HG02970 (cell line): Measurements from ENCODE around the gene AIP.
"Not testable (repeated sequence)": the region's sequence is repeated elsewhere in the genome, so short reads cannot be mapped to it uniquely, and the experiment has no call there.

Experiments
- ATAC-seq: cut with Tn5 transposase; IDR thresholded peaks from one replicate; pipeline ENCODE4 v1.9.1; 2021; ENCODE audit warnings: mild to moderate bottlenecking, moderate library complexity, moderate number of reproducible peaks; ENCODE audit not compliant: unreplicated experiment, low FRiP score

Gene AIP

DNA sequence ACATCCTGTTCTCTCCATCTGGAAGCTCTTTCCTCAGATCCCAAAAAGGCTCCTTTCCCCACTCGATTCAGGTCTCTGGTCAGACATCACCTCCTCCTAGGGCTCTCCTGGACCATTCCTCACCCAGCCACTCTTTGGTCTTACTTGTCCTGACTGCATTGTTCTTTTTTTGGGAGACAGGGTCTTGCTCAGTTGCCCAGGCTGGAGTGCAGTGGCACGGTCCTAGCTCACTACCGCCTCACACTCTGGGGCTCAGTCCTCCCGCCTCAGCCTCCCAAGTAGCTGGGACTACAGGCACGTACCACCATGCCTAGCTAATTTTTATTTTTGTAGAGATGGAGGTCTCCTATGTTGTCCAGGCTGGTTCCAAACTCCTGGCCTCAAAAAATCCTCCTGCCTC lies 37.3 kb upstream of the AIP start:
- no peak for ATAC-seq

DNA sequence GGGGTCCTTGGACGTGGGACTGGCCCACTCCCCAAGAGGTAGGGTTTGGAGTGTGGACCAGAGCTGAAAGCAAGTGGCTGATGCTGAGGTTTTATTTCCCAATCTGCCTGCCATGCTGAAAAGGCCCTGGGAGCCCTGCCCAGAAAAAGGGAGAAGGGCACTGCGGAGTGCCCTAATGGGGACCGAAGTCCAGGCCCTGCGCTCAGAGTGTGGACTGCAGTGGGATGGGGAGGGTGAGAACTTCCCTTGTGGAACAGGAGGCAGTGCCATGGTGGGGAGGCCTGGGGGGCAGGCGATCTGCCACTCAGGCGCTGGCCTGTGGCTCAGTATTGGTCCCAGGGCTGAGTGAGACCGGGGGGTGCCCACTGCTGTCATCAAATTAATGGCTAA lies 34.6 kb upstream of the AIP start:
- ATAC-seq = no peak

DNA sequence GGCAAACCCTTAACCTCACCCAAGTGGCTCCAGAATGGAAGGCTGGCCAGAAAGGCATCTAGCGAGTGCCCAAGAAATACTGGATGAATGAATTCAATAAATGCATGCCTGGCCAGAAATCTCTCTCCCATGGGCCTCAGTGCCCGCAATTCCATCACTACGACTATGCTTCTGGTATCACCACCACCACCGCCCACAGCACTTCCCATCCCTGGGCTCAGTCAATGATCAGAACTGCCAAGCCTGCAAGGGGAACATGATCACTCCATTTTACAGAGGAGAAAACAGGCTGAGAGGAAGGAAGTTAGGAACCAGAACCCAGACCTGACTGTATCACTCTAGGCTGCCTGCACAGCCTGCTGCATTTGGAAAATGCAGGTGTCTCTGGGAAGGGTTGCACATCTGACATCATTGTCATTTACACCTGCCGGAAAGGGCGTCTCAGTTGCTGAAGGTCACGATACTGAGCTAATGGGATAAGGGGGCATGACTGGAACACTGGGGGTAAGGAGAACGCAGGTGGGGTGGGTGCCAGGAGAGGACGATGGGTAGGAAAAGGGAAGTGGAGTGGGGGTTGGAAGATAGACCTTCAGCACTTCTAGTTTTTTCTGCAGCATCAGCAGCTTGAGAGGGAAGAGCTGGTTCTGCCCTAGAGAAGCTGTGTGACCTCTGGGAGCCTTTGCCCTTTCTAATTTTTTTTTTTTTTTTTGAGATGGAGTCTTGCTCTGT lies 33.5 kb upstream of the AIP start:
- ATAC-seq = no peak

DNA sequence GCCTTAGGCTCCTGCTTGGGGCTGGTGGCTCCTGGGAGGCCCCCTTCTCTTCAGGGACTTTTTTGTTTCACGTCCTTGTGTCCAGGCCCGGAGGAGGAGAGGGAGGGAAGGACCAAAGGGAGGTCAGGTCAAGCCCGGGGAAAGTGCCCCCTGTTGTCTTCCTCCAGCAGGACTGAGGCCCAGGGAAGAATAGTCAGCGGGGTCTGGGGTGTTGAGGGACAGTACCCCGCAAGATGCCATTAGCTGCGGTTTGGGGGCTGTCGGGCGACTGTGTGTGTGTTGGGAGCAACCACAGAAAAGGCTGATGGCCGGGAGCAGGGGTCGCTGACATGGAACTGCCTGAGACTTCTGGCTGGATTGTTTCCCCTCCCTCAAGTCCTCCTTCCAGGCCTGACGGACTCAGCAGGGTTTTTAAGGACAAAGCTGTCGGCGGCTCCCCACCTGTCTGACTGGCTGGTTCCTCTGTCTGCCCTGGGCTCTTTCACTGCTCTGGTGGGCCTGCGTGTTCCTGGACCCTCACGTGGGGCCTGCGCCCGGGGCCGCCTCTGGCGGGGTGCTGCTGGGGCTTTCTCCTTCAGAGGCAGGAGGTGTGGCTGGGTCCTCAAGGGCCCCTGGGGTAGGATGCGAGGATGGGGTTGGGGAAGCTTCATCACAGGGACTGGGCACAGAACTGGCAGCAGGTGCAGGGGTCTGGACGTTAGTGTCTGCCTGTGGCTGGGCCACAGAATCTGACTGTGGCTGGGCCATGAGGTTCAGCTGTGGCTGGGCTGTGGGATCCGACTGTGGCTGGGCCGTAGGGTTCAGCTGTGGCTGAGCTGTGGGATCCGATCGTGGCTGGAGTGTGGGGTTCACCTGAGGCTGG lies 31.8 kb upstream of the AIP start:
- ATAC-seq = no peak

DNA sequence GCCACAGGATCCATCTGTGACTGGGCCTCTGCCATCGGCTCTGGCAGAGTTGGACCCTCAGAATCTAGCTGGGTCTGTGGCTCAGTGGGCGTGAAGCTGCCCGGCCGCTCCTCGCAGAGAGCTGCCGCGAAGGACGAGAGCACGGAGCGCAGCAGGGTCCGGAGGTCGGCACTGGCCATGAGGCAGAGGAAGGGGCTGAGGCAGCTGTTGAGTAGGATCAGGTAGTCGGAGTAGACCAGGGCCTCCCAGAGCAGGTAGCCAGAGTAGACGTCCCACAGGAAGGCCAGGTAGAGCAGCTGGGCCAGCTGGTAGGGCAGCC lies 31.2 kb upstream of the AIP start:
- ATAC-seq = no peak

DNA sequence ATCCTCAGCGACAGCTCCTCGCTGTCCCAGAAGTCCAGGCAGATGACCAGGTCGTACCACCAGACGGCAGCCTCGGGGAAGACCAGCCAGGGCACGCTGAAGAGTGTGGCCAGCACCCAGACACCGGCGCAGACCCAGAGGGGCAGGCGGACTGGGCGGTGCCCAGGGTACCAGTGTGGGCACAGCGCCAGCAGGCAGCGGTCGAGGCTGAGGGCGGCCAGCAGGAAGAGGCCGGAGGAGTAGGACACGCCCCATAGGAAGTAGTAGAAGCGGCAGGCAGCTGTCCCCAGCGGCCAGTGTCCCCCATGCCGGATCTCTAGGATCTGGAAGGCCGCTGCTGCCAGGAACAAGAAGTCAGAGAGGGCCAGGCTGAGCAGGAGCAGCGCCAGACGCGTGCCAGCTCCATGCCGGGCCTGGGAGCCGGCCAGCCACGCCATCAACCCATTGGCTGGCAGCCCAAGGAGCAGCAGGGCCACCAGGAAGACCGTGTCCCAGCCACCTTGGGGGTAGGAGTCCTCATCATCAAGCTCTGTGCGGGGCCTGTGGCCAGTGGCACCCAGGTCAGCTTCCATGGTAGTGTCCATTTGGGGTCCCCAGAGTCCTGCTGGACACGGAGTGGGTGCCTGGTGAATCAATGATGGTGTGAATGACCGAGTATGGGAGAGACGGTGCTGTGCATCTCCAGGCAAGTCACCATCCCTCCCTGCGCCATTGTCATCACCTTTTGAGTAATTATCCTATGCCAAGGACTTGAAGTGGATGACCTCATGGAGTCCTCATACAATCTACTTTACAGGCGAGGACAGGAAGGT lies 30.5 kb upstream of the AIP start, which contains the start of gene GPR152:
Gene GPR152 (minus strand): TSS at position 589 of the 812 bp plus-strand sequence. CDS start 5 bp downstream, at position 584.
- ATAC-seq = no peak

DNA sequence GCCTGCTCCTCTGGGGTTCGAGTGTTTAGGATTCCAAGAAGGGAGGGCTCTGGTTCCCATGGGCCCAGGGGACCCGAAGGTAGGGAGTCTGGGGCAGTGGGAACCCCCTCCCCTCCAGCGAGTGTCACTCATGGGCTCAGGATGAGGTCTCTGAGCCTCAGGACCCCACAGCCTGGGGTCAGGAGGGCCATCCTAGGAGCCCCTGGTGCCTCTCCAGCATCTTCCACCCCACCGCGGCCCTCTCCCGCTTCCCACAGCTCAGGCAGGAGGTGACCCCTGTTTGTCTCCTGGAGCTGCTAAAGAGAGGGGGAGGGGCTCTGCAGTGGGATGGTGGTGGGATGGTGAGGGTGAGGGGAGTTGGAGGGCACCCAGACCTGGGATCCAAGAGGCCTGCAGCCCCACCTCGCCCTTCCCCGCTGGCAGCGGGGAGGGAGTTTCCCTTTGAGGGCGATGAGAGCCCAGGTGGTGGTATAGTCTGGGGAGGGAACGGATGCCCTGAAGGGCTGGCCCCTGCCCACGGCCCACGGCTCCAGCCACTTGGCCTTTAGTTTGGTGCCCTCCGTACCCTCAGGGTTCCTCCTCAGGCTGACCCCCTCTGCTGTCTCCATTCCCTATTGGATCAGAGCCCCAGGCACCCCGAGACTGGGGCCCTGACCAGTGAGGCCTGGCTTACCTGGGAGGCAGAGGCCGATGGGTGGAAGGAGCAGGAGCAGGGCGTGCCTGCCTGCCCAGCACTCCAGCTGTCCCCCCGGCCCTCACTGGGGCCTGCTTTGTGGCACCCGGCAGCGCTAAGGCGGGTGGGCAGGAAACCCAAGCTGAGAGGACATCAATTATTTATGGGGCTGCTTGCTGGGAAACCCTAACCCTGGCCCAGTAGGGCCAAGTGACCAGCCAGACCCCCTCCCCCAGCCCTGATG lies 28.8 kb upstream of the AIP start:
- no peak for ATAC-seq

DNA sequence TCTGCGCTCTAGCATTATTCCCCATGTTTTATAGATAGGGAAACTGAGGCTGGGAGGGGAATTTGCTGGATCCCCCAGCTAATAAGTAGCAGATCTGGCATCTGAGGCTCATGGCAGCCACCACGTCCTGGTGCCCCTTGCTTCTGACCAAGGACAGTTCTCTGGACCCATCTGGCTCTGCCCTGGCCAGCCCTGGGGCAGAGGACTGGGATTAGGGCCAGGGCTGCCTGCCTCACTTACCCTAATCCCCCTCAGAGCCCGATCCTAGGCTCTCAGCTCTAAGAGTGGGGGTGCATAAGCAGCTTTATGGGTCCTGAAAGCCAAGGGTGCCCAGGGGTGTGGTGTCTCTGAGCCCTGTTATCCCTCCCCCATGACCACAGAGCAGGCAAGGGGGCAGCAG lies 27.8 kb upstream of the AIP start, which contains the start of gene CABP4:
Gene CABP4 (plus strand): TSS at position 301 of the 400 bp plus-strand sequence. CDS start 70 bp downstream, at position 371.
- ATAC-seq = no peak

DNA sequence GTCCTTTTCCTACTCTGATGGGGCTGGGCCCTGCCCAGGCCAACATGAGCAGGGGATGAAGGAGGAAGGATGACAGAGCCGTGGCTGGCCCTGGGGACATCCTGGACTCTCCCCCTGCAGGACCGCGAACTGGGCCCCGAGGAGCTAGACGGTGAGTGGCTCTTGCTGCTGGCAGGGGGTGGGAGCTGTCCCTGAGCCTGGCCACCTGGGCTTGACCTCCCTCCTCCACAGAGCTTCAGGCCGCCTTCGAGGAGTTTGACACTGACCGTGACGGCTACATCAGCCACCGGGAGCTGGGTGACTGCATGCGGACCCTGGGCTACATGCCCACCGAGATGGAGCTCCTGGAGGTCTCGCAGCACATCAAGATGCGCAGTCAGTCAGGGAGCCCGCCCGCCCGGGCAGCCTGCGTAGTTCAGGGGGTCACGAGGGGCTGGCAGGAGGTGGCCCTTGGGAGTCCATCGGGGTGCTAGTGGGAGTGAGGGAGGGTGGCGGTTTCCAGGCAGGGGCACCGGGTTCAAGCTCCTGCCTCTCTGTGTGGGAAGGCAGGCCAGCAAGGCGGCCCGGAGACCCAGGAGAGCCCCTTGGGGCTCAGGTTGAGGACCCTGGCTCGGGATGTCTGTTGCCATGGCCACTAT lies 26.6 kb upstream of the AIP start:
- ATAC-seq = no peak

DNA sequence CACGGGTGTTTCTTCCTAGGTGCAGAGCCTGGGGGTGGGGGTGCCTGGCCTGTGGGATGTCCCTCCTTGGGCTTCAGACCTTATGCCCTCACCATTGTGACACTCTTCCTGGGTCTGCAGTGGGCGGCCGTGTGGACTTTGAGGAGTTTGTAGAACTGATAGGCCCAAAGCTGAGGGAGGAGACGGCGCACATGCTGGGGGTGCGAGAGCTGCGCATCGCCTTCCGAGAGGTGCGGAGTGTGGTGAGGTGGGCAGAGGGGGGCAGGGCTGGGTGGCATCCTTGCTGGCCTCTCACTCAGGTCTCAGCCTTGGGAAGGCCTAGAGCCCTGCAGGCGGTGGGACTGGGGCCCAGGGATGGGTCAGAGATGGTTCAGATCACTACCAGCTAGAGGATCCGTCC lies 25.4 kb upstream of the AIP start:
- no peak for ATAC-seq

DNA sequence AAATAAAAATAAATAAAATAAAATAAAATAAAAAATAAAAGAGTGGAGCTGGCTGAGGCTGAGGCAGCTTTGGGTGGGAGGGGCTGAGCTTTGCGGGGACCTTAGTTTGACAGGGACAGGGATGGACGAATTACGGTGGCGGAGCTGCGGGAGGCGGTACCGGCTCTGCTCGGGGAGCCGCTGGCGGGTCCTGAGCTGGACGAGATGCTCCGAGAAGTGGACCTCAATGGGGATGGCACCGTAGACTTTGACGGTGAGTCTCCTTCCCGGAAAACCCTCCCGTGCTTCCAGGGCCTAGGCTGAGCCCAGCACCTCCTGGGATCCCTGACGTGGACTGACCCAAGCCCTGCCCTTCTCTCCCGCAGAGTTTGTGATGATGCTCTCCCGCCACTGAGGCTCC lies 24.6 kb upstream of the AIP start:
- ATAC-seq = no peak

DNA sequence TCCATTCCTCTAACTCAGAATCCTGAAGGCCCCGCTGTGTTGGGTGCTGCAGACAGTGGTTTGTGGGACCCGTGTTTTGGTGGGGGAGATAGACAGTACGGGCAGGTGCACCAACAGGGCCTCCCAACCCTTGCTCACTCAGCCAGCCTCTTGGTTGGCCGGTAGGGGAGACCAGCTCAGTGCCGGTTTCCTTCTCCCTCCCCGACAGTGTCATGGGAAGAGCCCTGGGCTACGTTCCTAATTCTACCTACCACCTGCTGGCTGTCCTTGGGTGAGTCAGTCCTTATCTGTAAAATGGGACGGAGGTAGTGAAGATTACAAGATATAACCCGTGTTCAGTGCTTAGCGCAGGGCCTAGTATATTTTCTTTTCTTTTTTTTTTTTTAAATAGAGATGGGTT lies 19.6 kb upstream of the AIP start:
- ATAC-seq = no peak

DNA sequence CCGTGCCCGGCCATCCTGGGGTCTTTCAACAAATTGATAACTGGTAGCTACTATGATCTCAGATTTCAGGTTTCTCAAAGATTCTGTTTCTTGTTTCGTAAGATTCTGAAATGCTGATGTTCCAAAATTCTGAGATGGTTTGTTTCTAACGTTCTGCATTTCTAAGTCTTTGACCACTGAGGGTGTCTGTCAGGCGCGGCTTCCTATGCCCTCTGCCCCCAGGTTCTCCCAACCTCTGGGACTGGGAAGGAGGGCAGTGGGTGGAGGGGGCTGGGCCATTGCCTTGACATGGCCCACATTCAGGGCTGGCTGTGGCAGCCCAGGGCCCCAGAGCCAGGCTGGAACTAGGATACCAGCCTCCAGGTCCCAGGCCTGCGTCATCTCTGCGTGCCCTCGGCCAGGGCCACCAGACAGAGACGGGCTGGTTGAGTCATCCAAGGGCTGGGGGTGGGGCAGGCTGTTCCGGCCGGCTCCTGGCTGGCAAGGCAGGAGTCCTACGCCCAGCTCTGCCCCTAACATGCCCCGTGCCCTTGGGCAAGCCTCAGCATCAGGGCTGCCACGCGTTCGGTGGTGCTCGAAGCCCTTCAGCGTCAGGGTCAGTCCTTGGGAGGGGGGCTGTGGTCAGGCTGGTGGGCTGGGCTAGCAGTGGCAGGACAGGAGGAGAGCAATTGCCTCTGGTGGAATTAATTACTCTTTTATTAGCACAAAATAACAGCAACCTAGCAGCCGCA lies 19.0 kb upstream of the AIP start:
- no peak for ATAC-seq

DNA sequence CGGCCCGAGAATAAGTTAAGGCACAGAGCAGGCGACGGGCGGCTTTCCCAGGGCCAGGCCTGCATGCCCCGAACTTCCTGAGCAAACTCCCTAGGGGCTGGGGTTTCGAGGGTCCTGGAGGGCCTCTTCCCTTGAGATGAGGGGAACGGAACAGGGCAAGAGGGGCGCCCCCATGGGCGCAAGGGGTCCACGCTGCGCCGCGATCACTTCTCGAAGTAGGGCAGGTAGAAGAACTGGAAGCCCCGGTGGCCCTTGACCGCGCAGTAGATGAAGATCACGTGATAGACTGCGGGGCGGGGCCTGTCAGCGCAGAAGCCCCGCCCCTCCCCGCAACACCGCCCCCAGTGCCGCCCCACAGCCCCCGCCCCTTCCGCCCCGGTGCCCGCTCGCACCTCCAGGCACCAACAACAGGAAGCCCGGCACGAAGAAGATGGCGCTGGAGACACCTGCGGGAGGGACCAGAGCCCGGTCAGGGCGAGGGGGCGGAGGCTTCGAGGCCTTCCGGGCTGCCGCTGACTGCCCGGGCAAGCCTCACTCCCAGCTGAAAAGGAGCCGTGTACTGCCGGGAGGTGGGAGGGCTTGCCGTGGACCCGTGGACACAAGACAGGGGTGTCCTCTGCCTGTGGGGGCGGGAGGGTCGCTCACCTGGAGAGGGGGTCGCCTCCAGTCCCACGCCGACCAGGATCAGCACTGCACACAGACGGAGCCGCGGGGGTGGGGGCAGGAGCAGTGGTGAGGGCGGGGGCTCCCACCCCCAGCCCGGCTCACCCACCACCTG lies 18.2 kb upstream of the AIP start:
- ATAC-seq = peak; percentile 54

DNA sequence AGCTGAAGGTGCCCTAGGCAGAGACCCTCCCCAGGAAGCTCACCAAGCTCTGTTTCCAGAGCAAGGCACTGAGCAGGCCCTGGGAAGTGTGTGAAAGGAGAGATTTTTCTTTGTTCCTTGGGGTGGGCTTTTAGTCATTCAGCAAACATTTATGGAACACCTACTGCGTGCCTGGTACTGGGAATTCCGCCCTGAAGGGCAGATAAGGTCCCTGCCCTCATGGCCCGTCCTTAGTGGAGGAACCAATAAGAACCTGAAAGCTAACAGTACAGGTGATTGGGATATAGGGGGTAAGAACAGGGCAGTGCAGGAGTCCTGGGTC lies 17.7 kb upstream of the AIP start:
- ATAC-seq = no peak

DNA sequence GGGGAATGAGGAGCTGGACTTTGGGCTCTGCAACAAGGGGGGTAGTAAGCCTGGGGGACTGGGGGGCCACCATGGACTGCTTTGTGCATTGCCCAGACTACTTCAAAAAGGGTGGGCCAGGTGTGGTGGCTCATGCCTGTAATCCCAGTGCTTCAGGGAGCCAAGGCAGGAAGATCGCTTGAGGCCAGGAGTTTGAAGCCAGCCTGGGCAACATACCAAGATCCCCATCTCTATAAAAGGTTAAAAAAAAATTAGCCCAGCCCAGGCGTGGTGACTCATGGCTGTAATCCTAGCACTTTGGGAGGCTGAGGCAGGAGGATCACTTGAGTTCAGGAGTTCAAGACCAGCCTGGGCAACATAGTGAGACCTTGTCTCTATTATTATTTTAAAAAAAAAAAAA lies 17.3 kb upstream of the AIP start:
- not testable (repeated sequence) for ATAC-seq

DNA sequence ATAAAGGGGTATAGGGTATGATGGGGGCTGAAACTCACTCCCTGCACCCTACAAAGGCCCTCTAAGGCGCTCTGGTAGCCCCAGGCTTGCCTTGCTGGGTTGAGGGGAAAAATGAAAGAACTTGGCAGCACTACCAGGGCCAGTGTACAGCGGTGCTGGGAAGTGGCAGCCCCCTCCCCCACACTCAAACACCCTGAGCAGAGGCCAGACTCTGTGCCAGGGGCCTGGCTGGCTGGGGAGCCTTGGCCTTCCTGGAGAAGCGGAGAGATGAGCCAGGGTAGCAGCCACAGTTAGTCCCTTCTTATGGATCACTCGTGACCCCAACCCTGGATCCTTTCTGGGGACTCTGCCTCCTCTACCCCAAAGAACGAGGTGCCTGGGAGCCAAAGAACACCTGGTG lies 16.5 kb upstream of the AIP start:
- no peak for ATAC-seq
